Gastrocnemius medialis (tissue), 4 donors: ENCODE results near the gene PRPF31.

Experiments
- CTCF ChIP-seq, 5 experiments: fragments of 450-650 bp in 3 of 5; fragments of 200-600 bp in 2 of 5; sonication (generic) in 2 of 5; IDR thresholded peaks in 4 of 5; conservative IDR thresholded peaks in 1 of 5; 1 replicate in 4 of 5; 2 replicates in 1 of 5; pipeline ENCODE4 v1.5.1; 2016 to 2019; ENCODE audit warnings: antibody characterized with exemption in 5 of 5, mild to moderate bottlenecking in 3 of 5, moderate library complexity in 3 of 5
- POLR2A ChIP-seq, 2 donors: fragments of 450-650 bp; IDR thresholded peaks; one replicate each; pipeline ENCODE4 v1.6.1; 2017; ENCODE audit warnings: antibody characterized with exemption in 2 of 2, mild to moderate bottlenecking in 2 of 2, moderate library complexity in 2 of 2

- TF ChIP-seq CTCF (IDR thresholded peaks at IDR 0.05 in 4 of 5, conservative IDR thresholded peaks at IDR 0.05 in 1 of 5) = no peak
- no peak for TF ChIP-seq POLR2A (IDR thresholded peaks at IDR 0.05)
Measured at GRCh38 chr19:54162884-54163283, 47.3 kb downstream of the PRPF31 start.
